HepG2 (cell line): Measurements from ENCODE around the gene OPA3. TPM values are rescaled to one million over a fixed set of nuclear protein-coding genes. Genes with fewer than 3 reads are reported as not detected.
A peak's percentile ranks its signal among the peaks of the same experiment; 100 is the strongest.

Source experiments
- FOXP1 ChIP-seq, 2 experiments: fragments of 450-650 bp in 1 of 2; IDR thresholded peaks; 2 replicates each; pipeline ENCODE4 v1.6.1; 2017 to 2018; ENCODE audit warnings: antibody characterized with exemption in 1 of 2
- KLF16 ChIP-seq, 2 experiments: sonication (generic) in 1 of 2; formaldehyde crosslinking in 1 of 2; IDR thresholded peaks; 2 replicates each; pipeline versions ENCODE4 v1.6.1 to v1.8.0; 2016 to 2023; ENCODE audit warnings: missing genetic modification reagents in 2 of 2, missing compliant biosample characterization in 1 of 2
- MBD4 ChIP-seq: IDR thresholded peaks from 2 replicates; pipeline ENCODE4 v1.6.1; 2012; ENCODE audit warnings: low read length, inconsistent platforms, borderline replicate concordance
- PCBP2 ChIP-seq: fragments of 200-400 bp; formaldehyde crosslinking; optimal IDR thresholded peaks from 2 replicates; pipeline ENCODE3; 2018; ENCODE audit warnings: low read length, low read depth; ENCODE audit not compliant: poor library complexity, severe bottlenecking
- ZNF101 ChIP-seq: sonication (generic); formaldehyde crosslinking; IDR thresholded peaks from 2 replicates; pipeline ENCODE4 v1.4.0; 2020; ENCODE audit warnings: mild to moderate bottlenecking, low read depth, missing genetic modification reagents, borderline replicate concordance
- ZNF3 ChIP-seq: IDR thresholded peaks from 2 replicates; pipeline ENCODE4 v1.7.0; 2017; ENCODE audit warnings: inconsistent platforms
- ZNF430 ChIP-seq: sonication (generic); formaldehyde crosslinking; IDR thresholded peaks from 2 replicates; pipeline ENCODE4 v1.9.0; 2021; ENCODE audit warnings: mild to moderate bottlenecking, missing genetic modification reagents
- ZNF460 ChIP-seq: sonication (generic); formaldehyde crosslinking; IDR thresholded peaks from 2 replicates; pipeline ENCODE4 v1.5.1; 2020; ENCODE audit warnings: missing genetic modification reagents, mild to moderate bottlenecking, borderline replicate concordance
- ZNF781 ChIP-seq: sonication (generic); formaldehyde crosslinking; IDR thresholded peaks from 2 replicates; pipeline ENCODE4 v1.5.1; 2020; ENCODE audit warnings: borderline replicate concordance, mild to moderate bottlenecking, missing genetic modification reagents; ENCODE audit errors: not compliant biosample characterization
- polyA plus RNA-seq, 8 experiments: library from polyadenylated mRNA; depleted of rRNA in 3 of 8; stranded (reverse) in 7 of 8; unstranded in 1 of 8; fragments of >200 nt; fragmentation: Illumina TruSeq in 4 of 8; extraction: Trizol in 4 of 8; gene quantifications; 2 replicates each; pipeline versions ENCODE4 v1.2.1 to v1.2.3, GENCODE V29; 2011 to 2016; ENCODE audit warnings: low read depth in 4 of 8, missing spikeins in 1 of 8, mixed read lengths in 1 of 8; ENCODE audit not compliant: insufficient read depth in 1 of 8
- total RNA-seq, 5 experiments: library from RNA; depleted of rRNA; stranded (reverse); fragments of >200 nt; fragmentation: Illumina TruSeq; extraction: Trizol; gene quantifications; 2 replicates each; pipeline ENCODE4 v1.2.3, GENCODE V29; 2016; ENCODE audit warnings: low read depth in 1 of 5
- TF ChIP-seq, protein P1 (sequence below): sonication (generic); formaldehyde crosslinking; IDR thresholded peaks from 2 replicates; pipeline ENCODE4 v1.4.0; 2020; ENCODE audit warnings: missing genetic modification reagents
- TF ChIP-seq, protein P2 (sequence below), 2 experiments: IDR thresholded peaks; 2 replicates each; pipeline ENCODE4 v1.6.1; 2011 to 2012; ENCODE audit warnings: low read length in 2 of 2, borderline replicate concordance in 1 of 2, low read depth in 1 of 2, mild to moderate bottlenecking in 1 of 2, moderate library complexity in 1 of 2
- TF ChIP-seq, protein P3 (sequence below): sonication (generic); formaldehyde crosslinking; IDR thresholded peaks from 2 replicates; pipeline ENCODE4 v1.8.1; 2023; ENCODE audit warnings: mild to moderate bottlenecking, inconsistent platforms, moderate library complexity, missing genetic modification reagents, borderline replicate concordance
- TF ChIP-seq, protein P4 (sequence below): sonication (generic); formaldehyde crosslinking; conservative IDR thresholded peaks from 2 replicates; pipeline ENCODE4 v1.5.0; 2020; ENCODE audit warnings: missing genetic modification reagents
- TF ChIP-seq, protein P5 (sequence below): sonication (generic); formaldehyde crosslinking; IDR thresholded peaks from 2 replicates; pipeline ENCODE4 v1.4.0; 2020; ENCODE audit warnings: missing genetic modification reagents

OPA3 gene
- total and polyA plus RNA-seq, 2 of the 13 experiments (the other 11 are each of a cell fraction or from before 2014, with no cell fraction given), result 8.3 to 17.7 TPM

DNA sequence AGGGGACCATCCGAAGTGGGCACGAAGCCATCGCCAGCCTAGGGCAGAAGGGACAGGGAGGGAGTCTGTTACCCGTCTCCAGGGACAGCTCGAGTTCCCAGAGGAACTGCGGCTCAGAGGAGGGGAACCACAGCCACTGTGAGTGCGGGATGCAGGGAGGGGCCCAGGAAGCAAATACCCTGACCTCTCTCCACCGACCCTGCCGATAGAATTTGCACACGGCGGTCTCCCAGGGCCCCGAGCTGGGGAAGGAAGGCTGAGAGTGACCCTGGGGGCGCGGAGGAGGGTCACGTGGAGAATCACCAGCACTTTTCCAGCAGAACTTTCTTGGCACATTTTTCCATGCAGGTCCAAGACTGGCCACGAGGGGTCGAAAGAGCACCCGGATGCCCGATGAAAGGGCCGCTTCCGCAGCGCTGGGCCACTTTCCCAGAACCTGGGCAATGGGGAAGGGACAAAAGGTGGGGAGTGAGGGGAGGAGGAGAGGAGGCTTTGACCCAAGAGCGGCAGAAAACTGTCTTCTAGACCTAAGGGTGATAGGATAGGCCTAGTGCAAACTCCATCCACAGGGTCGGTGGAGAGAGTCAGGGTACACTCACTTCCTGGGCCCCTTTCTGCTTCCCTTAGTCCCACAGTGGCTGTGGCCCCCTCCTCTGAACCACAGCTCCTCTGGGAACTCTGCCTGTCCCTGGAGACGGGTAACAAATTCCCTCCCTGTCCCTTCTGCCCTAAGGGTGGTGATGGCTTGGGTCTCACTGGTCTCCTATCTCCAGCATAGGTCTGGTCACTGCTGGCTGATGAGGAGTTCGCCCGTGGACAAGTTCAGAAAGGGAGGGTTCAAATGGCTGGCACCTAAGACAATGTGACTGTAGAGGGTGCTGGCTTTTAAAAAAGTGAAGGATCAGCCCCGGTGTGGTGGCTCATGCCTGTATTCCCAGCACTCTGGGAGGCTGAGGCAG is 22.7 kb upstream of the OPA3 start (continued):
- TF ChIP-seq, protein P1, sequence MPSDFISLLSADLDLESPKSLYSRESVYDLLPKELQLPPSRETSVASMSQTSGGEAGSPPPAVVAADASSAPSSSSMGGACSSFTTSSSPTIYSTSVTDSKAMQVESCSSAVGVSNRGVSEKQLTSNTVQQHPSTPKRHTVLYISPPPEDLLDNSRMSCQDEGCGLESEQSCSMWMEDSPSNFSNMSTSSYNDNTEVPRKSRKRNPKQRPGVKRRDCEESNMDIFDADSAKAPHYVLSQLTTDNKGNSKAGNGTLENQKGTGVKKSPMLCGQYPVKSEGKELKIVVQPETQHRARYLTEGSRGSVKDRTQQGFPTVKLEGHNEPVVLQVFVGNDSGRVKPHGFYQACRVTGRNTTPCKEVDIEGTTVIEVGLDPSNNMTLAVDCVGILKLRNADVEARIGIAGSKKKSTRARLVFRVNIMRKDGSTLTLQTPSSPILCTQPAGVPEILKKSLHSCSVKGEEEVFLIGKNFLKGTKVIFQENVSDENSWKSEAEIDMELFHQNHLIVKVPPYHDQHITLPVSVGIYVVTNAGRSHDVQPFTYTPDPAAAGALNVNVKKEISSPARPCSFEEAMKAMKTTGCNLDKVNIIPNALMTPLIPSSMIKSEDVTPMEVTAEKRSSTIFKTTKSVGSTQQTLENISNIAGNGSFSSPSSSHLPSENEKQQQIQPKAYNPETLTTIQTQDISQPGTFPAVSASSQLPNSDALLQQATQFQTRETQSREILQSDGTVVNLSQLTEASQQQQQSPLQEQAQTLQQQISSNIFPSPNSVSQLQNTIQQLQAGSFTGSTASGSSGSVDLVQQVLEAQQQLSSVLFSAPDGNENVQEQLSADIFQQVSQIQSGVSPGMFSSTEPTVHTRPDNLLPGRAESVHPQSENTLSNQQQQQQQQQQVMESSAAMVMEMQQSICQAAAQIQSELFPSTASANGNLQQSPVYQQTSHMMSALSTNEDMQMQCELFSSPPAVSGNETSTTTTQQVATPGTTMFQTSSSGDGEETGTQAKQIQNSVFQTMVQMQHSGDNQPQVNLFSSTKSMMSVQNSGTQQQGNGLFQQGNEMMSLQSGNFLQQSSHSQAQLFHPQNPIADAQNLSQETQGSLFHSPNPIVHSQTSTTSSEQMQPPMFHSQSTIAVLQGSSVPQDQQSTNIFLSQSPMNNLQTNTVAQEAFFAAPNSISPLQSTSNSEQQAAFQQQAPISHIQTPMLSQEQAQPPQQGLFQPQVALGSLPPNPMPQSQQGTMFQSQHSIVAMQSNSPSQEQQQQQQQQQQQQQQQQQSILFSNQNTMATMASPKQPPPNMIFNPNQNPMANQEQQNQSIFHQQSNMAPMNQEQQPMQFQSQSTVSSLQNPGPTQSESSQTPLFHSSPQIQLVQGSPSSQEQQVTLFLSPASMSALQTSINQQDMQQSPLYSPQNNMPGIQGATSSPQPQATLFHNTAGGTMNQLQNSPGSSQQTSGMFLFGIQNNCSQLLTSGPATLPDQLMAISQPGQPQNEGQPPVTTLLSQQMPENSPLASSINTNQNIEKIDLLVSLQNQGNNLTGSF, result no peak
- TF ChIP-seq KLF16 (CRISPR knock-in tag; IDR thresholded peaks at IDR 0.05), result no peak
- TF ChIP-seq ZNF101, result no peak
- no peak for TF ChIP-seq ZNF430
- TF ChIP-seq ZNF460 (CRISPR knock-in tag), result no peak
- TF ChIP-seq PCBP2, result peak; percentile 33
- no peak for TF ChIP-seq FOXP1 (IDR thresholded peaks at IDR 0.05)
- TF ChIP-seq FOXP1 (CRISPR knock-in tag; IDR thresholded peaks at IDR 0.05), result no peak
- TF ChIP-seq, protein P2, sequence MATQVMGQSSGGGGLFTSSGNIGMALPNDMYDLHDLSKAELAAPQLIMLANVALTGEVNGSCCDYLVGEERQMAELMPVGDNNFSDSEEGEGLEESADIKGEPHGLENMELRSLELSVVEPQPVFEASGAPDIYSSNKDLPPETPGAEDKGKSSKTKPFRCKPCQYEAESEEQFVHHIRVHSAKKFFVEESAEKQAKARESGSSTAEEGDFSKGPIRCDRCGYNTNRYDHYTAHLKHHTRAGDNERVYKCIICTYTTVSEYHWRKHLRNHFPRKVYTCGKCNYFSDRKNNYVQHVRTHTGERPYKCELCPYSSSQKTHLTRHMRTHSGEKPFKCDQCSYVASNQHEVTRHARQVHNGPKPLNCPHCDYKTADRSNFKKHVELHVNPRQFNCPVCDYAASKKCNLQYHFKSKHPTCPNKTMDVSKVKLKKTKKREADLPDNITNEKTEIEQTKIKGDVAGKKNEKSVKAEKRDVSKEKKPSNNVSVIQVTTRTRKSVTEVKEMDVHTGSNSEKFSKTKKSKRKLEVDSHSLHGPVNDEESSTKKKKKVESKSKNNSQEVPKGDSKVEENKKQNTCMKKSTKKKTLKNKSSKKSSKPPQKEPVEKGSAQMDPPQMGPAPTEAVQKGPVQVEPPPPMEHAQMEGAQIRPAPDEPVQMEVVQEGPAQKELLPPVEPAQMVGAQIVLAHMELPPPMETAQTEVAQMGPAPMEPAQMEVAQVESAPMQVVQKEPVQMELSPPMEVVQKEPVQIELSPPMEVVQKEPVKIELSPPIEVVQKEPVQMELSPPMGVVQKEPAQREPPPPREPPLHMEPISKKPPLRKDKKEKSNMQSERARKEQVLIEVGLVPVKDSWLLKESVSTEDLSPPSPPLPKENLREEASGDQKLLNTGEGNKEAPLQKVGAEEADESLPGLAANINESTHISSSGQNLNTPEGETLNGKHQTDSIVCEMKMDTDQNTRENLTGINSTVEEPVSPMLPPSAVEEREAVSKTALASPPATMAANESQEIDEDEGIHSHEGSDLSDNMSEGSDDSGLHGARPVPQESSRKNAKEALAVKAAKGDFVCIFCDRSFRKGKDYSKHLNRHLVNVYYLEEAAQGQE (IDR thresholded peaks at IDR 0.05; ENCODE audit: borderline replicate concordance in 1 of 2, low read depth in 1 of 2, low read length in 2 of 2), result no peak
- no peak for TF ChIP-seq ZNF3
- TF ChIP-seq, protein P3, sequence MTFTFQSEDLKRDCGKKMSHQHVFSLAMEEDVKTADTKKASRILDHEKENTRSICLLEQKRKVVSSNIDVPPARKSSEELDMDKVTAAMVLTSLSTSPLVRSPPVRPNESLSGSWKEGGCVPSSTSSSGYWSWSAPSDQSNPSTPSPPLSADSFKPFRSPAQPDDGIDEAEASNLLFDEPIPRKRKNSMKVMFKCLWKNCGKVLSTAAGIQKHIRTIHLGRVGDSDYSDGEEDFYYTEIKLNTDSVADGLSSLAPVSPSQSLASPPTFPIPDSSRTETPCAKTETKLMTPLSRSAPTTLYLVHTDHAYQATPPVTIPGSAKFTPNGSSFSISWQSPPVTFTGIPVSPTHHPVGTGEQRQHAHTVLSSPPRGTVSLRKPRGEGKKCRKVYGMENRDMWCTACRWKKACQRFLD (CRISPR knock-in tag), result no peak
- TF ChIP-seq, protein P4, sequence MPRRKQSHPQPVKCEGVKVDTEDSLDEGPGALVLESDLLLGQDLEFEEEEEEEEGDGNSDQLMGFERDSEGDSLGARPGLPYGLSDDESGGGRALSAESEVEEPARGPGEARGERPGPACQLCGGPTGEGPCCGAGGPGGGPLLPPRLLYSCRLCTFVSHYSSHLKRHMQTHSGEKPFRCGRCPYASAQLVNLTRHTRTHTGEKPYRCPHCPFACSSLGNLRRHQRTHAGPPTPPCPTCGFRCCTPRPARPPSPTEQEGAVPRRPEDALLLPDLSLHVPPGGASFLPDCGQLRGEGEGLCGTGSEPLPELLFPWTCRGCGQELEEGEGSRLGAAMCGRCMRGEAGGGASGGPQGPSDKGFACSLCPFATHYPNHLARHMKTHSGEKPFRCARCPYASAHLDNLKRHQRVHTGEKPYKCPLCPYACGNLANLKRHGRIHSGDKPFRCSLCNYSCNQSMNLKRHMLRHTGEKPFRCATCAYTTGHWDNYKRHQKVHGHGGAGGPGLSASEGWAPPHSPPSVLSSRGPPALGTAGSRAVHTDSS (CRISPR knock-in tag), result no peak
- TF ChIP-seq, protein P5, sequence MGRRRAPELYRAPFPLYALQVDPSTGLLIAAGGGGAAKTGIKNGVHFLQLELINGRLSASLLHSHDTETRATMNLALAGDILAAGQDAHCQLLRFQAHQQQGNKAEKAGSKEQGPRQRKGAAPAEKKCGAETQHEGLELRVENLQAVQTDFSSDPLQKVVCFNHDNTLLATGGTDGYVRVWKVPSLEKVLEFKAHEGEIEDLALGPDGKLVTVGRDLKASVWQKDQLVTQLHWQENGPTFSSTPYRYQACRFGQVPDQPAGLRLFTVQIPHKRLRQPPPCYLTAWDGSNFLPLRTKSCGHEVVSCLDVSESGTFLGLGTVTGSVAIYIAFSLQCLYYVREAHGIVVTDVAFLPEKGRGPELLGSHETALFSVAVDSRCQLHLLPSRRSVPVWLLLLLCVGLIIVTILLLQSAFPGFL (CRISPR knock-in tag), result no peak
- no peak for TF ChIP-seq MBD4
- TF ChIP-seq ZNF781, result no peak
